ENCODE measurements around the gene PTPRK.

PTPRK gene

DNA sequence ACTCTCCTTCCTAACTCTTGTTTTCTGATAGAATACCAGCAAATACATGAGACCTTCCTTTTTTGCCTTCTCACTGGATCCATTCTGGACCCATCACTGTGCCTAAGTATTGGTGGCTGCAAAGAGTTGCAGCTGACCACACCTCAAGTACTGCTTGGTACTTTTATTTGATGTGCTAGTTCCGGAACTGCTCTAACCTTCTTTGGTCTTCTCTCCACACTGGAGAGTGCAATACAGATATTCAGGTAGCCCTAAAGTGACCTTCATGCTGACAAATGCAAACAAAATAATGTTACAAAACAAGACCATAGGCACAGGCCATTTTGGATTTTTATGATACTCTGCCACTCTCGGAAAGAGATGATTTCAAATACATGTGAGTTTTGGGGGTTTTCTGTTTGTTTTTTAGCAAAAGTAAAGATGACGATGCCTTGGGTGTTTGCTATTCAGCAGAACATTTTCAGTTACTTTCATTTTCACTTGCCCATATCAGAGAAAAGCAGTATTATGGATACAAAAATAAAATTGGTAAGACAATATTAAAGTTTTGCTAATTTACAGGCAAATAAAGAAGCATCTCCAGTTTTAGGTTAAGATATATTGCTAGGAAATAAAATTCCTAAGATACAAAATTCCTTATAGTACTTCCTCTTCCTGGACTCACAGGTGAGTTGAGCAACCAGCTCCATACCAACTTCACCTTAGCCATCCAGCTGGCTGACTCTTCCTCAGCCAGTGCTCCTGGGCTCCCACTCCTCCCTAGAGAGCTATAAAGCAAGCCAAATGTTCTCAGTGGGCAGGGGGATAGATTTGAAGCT, 42.0 kb downstream of the PTPRK start:
- no peak overlapping the region for H3K4me3 ChIP-seq (ENCODE audit: low read depth, low read length)

DNA sequence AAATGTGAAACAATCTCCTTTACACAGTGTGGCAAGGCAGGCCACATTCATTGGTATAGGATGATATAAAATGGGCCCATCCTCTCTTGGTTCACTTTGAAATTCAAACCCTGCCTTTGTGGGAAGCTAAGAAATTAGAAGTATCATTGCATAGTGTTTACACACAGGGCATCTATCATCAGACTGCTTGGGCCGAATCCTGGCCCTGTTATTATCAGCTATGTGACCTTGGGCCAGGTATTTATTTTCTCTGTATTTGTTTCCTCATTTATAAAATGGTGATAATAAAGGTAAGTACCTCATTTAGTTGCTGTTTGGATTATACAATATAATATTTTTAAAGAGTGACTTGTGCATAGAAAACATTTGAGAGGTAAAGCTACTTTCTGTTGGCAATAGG, 45.5 kb downstream of the PTPRK start:
- Histone ChIP-seq H3K23ac (ENCODE audit: low read length) (no peak overlapping the region), H3K36me3 (ENCODE audit: control insufficient read depth in 1 of 2, insufficient read depth in 2 of 2, low read length in 2 of 2) (no peaks in the 10 kb centered on the region), H3K4me1 (ENCODE audit: control insufficient read depth in 1 of 2, insufficient read depth in 2 of 2, low read length in 2 of 2) (peaks cover 0 to 2% of the 10 kb centered on the region in 2 experiments), H3K79me1 (ENCODE audit: low read length) (no peaks in the 10 kb centered on the region), H2BK5ac (ENCODE audit: low read depth, low read length, poor library complexity) (no peak overlapping the region), H3K9ac (ENCODE audit: low read length) (no peak overlapping the region), H4K12ac (ENCODE audit: low read depth, low read length) (no peak overlapping the region), H2BK12ac (ENCODE audit: low read length) (no peak overlapping the region), H4K91ac (ENCODE audit: low read depth, low read length) (no peak overlapping the region), H3K4me3 (ENCODE audit: low read depth, low read length) (no peak overlapping the region), H2AFZ (ENCODE audit: insufficient read depth, low read length, poor library complexity) (no peak overlapping the region), H3K14ac (ENCODE audit: low read length) (no peak overlapping the region), H3K27me3 (ENCODE audit: insufficient read depth, low read length) (no peaks in the 10 kb centered on the region), H3K18ac (ENCODE audit: low read length) (no peak overlapping the region), H3K27ac (ENCODE audit: low read depth, low read length) (no peak overlapping the region), H3K9me3 (ENCODE audit: insufficient read depth, low read depth, low read length) (no peaks in the 10 kb centered on the region), H3K4ac (ENCODE audit: low read depth, low read length) (no peak overlapping the region), H4K8ac (ENCODE audit: low read depth, low read length) (no peak overlapping the region), H2AK5ac (ENCODE audit: low read length) (no peak overlapping the region), H3K79me2 (ENCODE audit: control insufficient read depth, insufficient read depth, low read length, poor library complexity) (no peaks in the 10 kb centered on the region), H2BK120ac (ENCODE audit: insufficient read depth, low read length, poor library complexity) (no peak overlapping the region), H3K4me2 (ENCODE audit: low read length) (no peak overlapping the region)
- no CpG with 5 or more reads among the region's 1 CpG for WGBS (ENCODE audit: extremely low coverage, insufficient coverage, insufficient read length)
- DNase-seq: no peak

More for the DNA sequence above, 42.0 kb downstream of the PTPRK start:
- H3K27ac ChIP-seq (ENCODE audit: low read depth, low read length): no peak overlapping the region
- H2BK5ac ChIP-seq (ENCODE audit: low read depth, low read length, poor library complexity): no peak overlapping the region
- no peak overlapping the region for H4K91ac ChIP-seq (ENCODE audit: low read depth, low read length)
- no peaks in the 10 kb centered on the region for H3K79me1 ChIP-seq (ENCODE audit: low read length)
- H3K27me3 ChIP-seq (ENCODE audit: insufficient read depth, low read length): no peaks in the 10 kb centered on the region
- no peak overlapping the region for H3K9ac ChIP-seq (ENCODE audit: low read length)
- no peak overlapping the region for H2AFZ ChIP-seq (ENCODE audit: insufficient read depth, low read length, poor library complexity)
- no peak overlapping the region for H3K14ac ChIP-seq (ENCODE audit: low read length)
- H3K23ac ChIP-seq (ENCODE audit: low read length): no peak overlapping the region
- H3K36me3 ChIP-seq (ENCODE audit: control insufficient read depth in 1 of 2, insufficient read depth in 2 of 2, low read length in 2 of 2): no peaks in the 10 kb centered on the region
- no peaks in the 10 kb centered on the region for H3K79me2 ChIP-seq (ENCODE audit: control insufficient read depth, insufficient read depth, low read length, poor library complexity)
- H2BK12ac ChIP-seq (ENCODE audit: low read length): no peak overlapping the region
- no peak overlapping the region for H3K4me2 ChIP-seq (ENCODE audit: low read length)
- H3K18ac ChIP-seq (ENCODE audit: low read length): no peak overlapping the region
- no peak overlapping the region for H4K8ac ChIP-seq (ENCODE audit: low read depth, low read length)
- DNase-seq: peak in 1 of 2 donors; percentile 28
- H2AK5ac ChIP-seq (ENCODE audit: low read length): no peak overlapping the region
- no peak overlapping the region for H4K12ac ChIP-seq (ENCODE audit: low read depth, low read length)
- no peaks in the 10 kb centered on the region for H3K9me3 ChIP-seq (ENCODE audit: insufficient read depth, low read depth, low read length)
- peaks cover 0 to 2% of the 10 kb centered on the region in 2 experiments for H3K4me1 ChIP-seq (ENCODE audit: control insufficient read depth in 1 of 2, insufficient read depth in 2 of 2, low read length in 2 of 2)
- WGBS (ENCODE audit: extremely low coverage, insufficient coverage, insufficient read length): no CpG with 5 or more reads among the region's 3 CpGs
- no peak overlapping the region for H3K4ac ChIP-seq (ENCODE audit: low read depth, low read length)
- H2BK120ac ChIP-seq (ENCODE audit: insufficient read depth, low read length, poor library complexity): no peak overlapping the region

DNA sequence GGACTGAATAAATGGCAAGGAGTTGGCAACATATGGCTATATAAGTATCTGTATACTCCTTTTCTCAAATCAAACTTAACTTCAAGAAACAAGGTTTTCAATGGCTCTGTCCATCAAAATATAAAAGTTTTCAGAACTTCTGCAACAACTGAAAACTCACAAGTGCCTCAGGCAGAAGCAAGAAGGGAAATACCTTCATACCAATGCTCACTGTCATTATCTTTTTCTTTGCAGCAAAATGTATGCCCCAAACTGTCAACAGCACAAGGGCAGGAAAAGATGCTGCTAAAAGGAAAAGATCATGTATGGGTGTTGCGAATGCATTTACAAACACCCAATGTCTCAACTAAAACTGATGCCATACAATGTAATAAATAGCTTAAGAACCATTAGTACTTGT, 45.9 kb downstream of the PTPRK start:
- Histone ChIP-seq H3K4me3 (ENCODE audit: low read depth, low read length) (no peak overlapping the region), H3K18ac (ENCODE audit: low read length) (no peak overlapping the region), H4K91ac (ENCODE audit: low read depth, low read length) (no peak overlapping the region), H4K12ac (ENCODE audit: low read depth, low read length) (no peak overlapping the region), H3K4me2 (ENCODE audit: low read length) (no peak overlapping the region), H3K27ac (ENCODE audit: low read depth, low read length) (no peak overlapping the region), H3K36me3 (ENCODE audit: control insufficient read depth in 1 of 2, insufficient read depth in 2 of 2, low read length in 2 of 2) (no peaks in the 10 kb centered on the region), H3K79me1 (ENCODE audit: low read length) (no peaks in the 10 kb centered on the region), H2BK120ac (ENCODE audit: insufficient read depth, low read length, poor library complexity) (no peak overlapping the region), H2AFZ (ENCODE audit: insufficient read depth, low read length, poor library complexity) (no peak overlapping the region), H3K9ac (ENCODE audit: low read length) (no peak overlapping the region), H3K23ac (ENCODE audit: low read length) (no peak overlapping the region), H2BK5ac (ENCODE audit: low read depth, low read length, poor library complexity) (no peak overlapping the region), H2AK5ac (ENCODE audit: low read length) (no peak overlapping the region), H4K8ac (ENCODE audit: low read depth, low read length) (no peak overlapping the region), H2BK12ac (ENCODE audit: low read length) (no peak overlapping the region), H3K9me3 (ENCODE audit: insufficient read depth, low read depth, low read length) (no peaks in the 10 kb centered on the region), H3K4ac (ENCODE audit: low read depth, low read length) (no peak overlapping the region), H3K79me2 (ENCODE audit: control insufficient read depth, insufficient read depth, low read length, poor library complexity) (no peaks in the 10 kb centered on the region), H3K4me1 (ENCODE audit: control insufficient read depth in 1 of 2, insufficient read depth in 2 of 2, low read length in 2 of 2) (no peaks in the 10 kb centered on the region), H3K14ac (ENCODE audit: low read length) (no peak overlapping the region), H3K27me3 (ENCODE audit: insufficient read depth, low read length) (no peaks in the 10 kb centered on the region)
- WGBS (ENCODE audit: extremely low coverage, insufficient coverage, insufficient read length): no CpG with 5 or more reads among the region's 1 CpG
- DNase-seq: peak in 1 of 2 donors; percentile 62

DNA sequence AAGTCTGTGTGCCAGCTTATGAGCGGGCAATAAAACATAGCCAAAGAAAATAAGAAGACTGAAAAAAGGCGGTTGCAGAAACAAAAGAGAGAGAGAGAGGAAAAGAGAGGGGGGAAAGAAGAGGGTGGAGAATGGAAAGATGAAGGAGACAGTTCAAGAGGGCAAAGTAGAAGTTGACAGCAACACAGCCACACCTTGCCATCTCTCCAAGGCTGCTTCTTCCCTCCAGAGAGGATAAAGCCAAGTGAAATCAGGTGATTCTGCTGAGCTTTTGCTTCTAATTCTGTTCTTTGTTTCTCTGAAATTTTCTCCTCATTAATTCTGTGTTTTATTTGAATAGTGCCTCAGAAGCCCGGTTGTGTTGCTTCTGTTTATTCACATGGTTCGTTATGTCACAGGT, 48.5 kb downstream of the PTPRK start:
- no peak overlapping the region for H2BK12ac ChIP-seq (ENCODE audit: low read length)
- no CpG with 5 or more reads among the region's 4 CpGs for WGBS (ENCODE audit: extremely low coverage, insufficient coverage, insufficient read length)
- no peak overlapping the region for H2AFZ ChIP-seq (ENCODE audit: insufficient read depth, low read length, poor library complexity)
- H3K14ac ChIP-seq (ENCODE audit: low read length): no peak overlapping the region
- no peaks in the 10 kb centered on the region for H3K4me1 ChIP-seq (ENCODE audit: control insufficient read depth in 1 of 2, insufficient read depth in 2 of 2, low read length in 2 of 2)
- H3K9me3 ChIP-seq (ENCODE audit: insufficient read depth, low read depth, low read length): no peaks in the 10 kb centered on the region
- no peaks in the 10 kb centered on the region for H3K27me3 ChIP-seq (ENCODE audit: insufficient read depth, low read length)
- H3K4me2 ChIP-seq (ENCODE audit: low read length): no peak overlapping the region
- H2BK5ac ChIP-seq (ENCODE audit: low read depth, low read length, poor library complexity): no peak overlapping the region
- no peaks in the 10 kb centered on the region for H3K79me2 ChIP-seq (ENCODE audit: control insufficient read depth, insufficient read depth, low read length, poor library complexity)
- no peak overlapping the region for H2BK120ac ChIP-seq (ENCODE audit: insufficient read depth, low read length, poor library complexity)
- H3K27ac ChIP-seq (ENCODE audit: low read depth, low read length): no peak overlapping the region
- H4K91ac ChIP-seq (ENCODE audit: low read depth, low read length): no peak overlapping the region
- no peak overlapping the region for H4K12ac ChIP-seq (ENCODE audit: low read depth, low read length)
- no peak overlapping the region for H3K9ac ChIP-seq (ENCODE audit: low read length)
- no peak for DNase-seq
- no peak overlapping the region for H3K4ac ChIP-seq (ENCODE audit: low read depth, low read length)
- H3K36me3 ChIP-seq (ENCODE audit: control insufficient read depth in 1 of 2, insufficient read depth in 2 of 2, low read length in 2 of 2): no peaks in the 10 kb centered on the region
- no peak overlapping the region for H4K8ac ChIP-seq (ENCODE audit: low read depth, low read length)
- no peak overlapping the region for H3K18ac ChIP-seq (ENCODE audit: low read length)
- H3K4me3 ChIP-seq (ENCODE audit: low read depth, low read length): no peak overlapping the region
- no peaks in the 10 kb centered on the region for H3K79me1 ChIP-seq (ENCODE audit: low read length)
- H2AK5ac ChIP-seq (ENCODE audit: low read length): no peak overlapping the region
- no peak overlapping the region for H3K23ac ChIP-seq (ENCODE audit: low read length)
